Measurements from ENCODE around the gene CHRM4.

CHRM4 gene

DNA sequence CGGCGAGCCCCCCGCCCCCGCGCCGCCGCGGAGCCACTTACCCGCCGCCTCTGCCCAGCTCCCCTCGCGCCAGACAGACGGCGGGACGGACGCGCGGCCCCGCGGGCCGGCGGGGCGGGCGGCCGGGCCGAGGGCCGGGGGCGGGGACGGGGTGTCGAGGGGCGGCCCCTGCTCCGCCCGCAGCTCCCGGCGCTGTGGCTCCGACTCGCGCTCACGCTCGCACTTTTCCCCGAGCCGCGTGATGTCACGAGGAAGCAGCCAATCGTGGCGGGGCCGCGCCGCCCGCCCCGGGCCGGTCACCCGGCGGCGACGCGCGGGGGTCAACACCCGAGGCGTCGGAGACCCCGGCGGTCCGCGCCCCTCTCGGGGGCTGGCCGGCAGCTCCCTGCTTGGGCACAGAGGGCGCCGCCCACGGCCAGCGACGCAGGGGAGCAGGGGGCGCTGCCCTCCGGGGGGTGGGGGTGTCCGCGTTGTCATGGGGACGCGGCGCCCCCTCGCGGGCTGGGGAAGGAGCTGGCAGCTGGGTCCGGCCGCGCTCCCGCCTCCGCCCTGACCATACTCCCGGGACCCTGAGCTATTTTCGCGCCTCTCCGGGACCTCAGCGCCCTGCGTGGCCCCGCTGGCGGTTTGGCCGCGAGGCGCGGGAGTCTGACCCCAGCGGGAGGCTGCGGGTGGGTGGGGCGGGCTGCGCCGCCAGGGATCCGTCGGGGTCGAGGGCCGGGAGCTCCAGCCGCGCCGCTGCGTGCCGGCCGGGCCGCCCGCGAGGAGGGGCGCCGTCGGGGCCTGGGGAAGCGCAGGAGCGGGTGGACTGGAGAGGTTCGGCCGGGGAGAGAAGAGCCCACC, at the start of gene CHRM4:
Gene CHRM4, minus strand, starts transcription at position 199 of the 843 bp plus-strand sequence. CDS start 5,219 bp downstream, outside the sequence.
- no peak for DNase-seq (ENCODE audit: extremely low read depth in 1 of 2, low read depth in 1 of 2)

- no peak for DNase-seq (ENCODE audit: extremely low read depth in 1 of 2, low read depth in 1 of 2)
These were observed 46.6 kb upstream of the CHRM4 start for GRCh38 chr11:46438211-46438610.

DNA sequence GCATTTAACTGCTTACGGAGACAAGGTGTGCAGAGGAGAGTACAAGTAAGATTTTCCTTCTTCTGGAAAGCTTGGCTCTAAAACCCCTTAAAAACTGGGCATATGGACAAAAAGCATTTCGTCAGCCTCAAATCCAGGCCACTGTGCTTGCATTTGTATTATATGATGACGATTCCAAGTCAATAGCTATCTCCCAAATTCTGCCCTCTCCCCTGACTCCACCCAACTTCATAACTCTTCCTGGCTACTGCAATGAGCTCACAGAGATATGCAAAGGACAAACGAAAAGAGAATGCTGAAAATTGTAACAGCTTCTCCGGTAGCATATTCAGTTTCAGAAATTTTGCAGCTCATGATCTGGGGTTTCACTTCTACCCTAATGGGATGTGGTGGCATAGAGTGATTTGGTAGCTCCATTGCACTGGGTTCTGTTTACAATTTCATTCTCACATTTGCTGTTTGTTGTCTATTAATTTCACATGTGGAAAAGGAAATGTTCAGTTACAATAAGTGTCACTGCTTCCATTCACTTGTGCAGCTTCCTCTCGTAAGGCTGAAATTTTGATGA, 45.6 kb upstream of the CHRM4 start:
- no peak for DNase-seq (ENCODE audit: extremely low read depth in 1 of 2, low read depth in 1 of 2)

DNA sequence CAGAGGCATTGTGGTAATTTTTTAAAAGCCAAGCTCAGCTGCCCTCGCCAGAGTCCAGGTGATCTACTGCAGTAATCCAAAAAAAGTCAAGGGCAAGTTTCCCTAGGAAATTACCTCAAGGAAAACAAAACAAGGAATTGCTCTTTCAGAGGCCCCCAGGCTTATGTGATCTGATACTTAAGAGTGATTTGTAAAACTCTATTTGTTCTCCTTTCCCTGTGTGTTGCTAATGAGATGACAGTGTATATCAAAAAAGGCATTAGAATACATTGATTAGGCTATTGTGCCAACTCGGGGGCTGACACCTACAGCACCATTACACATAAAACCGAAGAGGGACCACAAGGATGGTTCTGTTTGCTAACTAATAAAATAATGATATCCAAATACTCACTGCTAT, 44.5 kb upstream of the CHRM4 start:
- no peak for DNase-seq (ENCODE audit: extremely low read depth in 1 of 2, low read depth in 1 of 2)

DNA sequence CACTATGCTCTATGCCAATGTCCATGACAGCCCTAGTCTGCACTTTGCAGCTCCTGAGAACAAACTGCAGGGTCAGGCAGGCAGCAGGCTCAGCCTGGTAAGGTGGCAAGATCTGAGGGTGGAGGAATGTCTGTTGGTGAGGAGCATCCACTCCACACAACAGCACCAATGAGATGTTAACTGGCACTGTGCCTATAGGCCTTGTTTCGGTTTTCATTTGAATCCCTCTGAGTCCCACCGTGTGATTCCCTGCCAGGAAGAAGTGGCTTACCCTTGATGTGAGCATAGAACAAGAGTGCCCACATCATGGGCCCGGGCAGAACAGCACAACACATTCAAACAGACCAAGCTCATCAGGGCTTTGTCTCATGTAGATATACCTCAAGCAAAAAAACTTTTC, 44.1 kb upstream of the CHRM4 start:
- no peak for DNase-seq (ENCODE audit: extremely low read depth in 1 of 2, low read depth in 1 of 2)

DNA sequence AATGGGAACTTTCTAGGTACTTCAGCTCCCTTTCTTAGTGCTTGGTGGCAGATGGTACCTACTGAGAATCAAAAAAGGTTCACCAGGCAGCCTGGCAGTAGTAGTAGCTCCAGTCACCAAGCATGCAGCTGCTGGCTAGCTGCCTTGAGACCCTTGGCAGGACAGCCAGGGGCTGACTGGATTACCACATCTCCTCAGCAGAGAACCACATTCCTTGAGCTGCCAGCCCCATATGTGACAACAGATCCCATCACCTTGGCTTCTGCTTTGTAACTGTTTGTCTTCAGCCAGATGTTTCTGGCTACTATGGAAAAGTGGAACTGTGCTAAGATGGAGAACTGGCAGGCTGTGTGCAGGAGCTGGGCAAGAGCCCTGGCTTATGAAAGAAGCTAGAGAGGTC, 39.6 kb upstream of the CHRM4 start:
- no peak for DNase-seq (ENCODE audit: extremely low read depth in 1 of 2, low read depth in 1 of 2)

DNA sequence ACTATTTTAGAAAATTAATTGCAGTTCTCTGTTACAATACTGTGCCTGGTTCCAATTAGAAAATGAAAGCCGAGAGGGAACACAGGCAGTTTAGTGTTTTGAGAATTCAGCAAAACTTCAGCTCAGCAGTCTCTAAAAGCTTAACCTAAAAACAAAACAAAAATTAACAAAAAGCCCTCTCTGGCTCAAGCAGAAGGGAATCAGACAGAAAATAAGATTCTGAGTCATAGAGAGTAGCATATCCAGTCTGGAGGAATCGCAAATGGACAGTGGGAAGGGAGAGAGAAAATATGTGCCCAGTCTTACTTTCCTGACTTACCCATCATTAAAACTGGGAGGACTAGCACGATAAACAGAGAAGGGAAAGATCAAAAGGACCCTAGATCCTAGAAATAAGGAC, 38.1 kb upstream of the CHRM4 start:
- no peak for DNase-seq (ENCODE audit: extremely low read depth in 1 of 2, low read depth in 1 of 2)

DNA sequence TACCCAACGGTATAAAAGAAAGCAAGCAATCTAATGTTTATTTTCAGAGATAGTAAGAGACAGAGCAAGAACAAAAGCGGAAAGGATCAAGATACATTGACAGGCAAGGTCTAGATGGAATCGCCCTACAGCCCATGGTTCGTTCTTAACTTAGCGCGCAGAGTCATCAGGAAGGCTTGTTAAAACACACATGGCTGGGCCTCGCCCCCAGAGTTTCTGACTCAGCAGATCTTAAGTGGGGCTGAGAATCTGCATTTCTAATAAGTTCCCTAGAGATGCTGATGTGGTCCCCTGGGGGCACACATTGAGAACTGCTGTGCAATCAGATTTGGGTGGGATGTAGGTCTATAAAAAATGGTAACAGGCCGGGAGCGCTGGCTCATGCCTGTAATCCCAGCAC, 35.8 kb upstream of the CHRM4 start:
- no peak for DNase-seq (ENCODE audit: extremely low read depth in 1 of 2, low read depth in 1 of 2)

- DNase-seq (ENCODE audit: extremely low read depth in 1 of 2, low read depth in 1 of 2), result no peak
These were observed 34.8 kb upstream of the CHRM4 start for GRCh38 chr11:46426233-46426991.

GRCh38 chr11:46422588-46422987, 31.0 kb upstream of the CHRM4 start:
- no peak for DNase-seq (ENCODE audit: extremely low read depth in 1 of 2, low read depth in 1 of 2)

GRCh38 chr11:46421257-46421880, 29.8 kb upstream of the CHRM4 start:
- no peak for DNase-seq (ENCODE audit: extremely low read depth in 1 of 2, low read depth in 1 of 2)

DNA sequence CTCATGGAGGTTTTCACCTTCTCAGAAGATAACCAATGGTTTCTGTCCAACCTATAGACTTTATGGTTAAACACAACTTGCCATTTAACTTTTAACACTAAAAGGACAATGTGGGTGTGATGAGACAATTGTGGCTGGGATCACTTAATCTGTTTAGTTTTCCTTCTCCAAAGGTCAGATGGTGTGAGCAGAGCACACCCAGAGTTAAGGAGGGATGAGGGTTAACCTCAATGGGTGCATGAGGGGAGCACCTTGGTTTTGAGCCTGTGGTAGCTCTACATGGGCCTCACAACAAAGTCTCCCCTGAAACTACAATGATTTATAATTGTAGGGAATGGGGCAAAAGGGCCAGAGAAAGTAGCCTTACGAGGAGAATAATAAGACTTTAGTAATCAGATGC, 28.9 kb upstream of the CHRM4 start:
- DNase-seq (ENCODE audit: extremely low read depth in 1 of 2, low read depth in 1 of 2), result no peak

DNA sequence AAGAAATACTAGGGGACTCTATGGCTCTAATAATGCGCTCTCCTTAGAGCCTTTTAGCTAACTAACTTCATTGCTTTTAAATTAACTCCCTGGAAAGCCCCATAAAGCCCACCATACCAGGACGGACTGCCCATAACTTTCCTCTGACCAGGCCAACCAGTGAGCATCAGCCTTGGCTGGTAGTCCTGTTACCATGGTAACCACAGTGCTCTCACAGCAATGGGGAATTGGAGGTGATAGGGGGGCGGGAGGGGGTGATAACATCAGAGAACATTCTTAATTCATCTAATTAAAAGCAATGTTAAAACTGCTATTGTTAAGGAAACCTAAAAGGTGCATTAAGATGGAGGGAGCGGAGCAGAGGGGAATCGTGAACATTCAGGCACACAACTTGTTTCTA, 27.2 kb upstream of the CHRM4 start:
- DNase-seq (ENCODE audit: extremely low read depth in 1 of 2, low read depth in 1 of 2), result no peak

DNA sequence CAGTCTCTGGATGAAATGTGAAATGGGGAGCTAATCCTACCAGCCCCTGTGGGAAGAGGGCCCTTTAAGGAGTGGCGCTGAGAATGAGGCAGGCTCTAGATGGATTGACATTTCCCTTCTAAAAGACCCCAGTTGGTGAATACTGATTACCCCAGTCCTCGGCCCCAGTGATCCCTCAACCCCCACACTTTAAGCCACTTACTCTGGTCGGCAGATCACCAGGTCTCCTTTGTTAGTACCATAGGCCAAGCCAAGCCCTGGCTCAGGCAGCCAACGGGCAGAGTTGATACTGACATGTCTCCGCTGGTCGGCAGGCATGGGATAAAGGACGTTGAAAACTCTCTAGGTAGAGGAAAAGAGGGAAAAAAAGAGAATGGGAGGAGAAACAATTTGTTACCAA, 26.1 kb upstream of the CHRM4 start:
- no peak for DNase-seq (ENCODE audit: extremely low read depth in 1 of 2, low read depth in 1 of 2)

- no peak for DNase-seq (ENCODE audit: extremely low read depth in 1 of 2, low read depth in 1 of 2)
These were observed 23.3 kb upstream of the CHRM4 start for GRCh38 chr11:46414879-46415278.

- no peak for DNase-seq (ENCODE audit: extremely low read depth in 1 of 2, low read depth in 1 of 2)
These were observed 22.9 kb upstream of the CHRM4 start for GRCh38 chr11:46414466-46414796.

GRCh38 chr11:46413760-46414465, 22.3 kb upstream of the CHRM4 start:
- DNase-seq (ENCODE audit: extremely low read depth in 1 of 2, low read depth in 1 of 2), result no peak

- DNase-seq (ENCODE audit: extremely low read depth in 1 of 2, low read depth in 1 of 2), result no peak
These were observed 18.4 kb upstream of the CHRM4 start for GRCh38 chr11:46410021-46410420.

DNA sequence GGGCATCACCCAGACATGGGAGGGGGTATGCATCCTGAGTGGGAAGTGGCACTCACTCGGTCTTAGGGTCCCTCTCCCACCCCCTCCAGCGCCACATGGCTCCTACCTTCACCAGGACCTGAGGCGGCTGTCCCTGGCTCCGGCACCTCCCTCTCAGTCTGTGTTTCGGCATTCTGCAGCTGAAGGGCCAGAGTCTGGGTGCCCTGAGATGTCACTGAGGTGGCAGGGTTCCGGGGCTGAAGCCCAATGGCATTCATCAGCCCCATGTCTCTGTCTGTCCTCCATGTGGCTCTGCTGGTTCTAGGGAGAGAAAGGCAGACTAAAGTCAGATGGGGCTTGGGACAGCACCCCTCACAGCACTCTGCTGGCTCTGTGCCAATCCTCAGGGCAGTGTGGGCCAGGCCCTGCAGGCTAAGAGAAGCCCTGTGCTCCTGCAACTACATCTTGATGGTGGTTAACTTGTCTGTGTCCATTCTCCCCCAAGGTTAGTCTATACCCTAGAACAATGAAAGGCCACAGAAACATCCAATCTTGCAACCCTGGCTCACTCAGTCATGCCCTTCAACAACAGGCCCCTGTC, 16.9 kb upstream of the CHRM4 start:
- no peak for DNase-seq (ENCODE audit: extremely low read depth in 1 of 2, low read depth in 1 of 2)

DNA sequence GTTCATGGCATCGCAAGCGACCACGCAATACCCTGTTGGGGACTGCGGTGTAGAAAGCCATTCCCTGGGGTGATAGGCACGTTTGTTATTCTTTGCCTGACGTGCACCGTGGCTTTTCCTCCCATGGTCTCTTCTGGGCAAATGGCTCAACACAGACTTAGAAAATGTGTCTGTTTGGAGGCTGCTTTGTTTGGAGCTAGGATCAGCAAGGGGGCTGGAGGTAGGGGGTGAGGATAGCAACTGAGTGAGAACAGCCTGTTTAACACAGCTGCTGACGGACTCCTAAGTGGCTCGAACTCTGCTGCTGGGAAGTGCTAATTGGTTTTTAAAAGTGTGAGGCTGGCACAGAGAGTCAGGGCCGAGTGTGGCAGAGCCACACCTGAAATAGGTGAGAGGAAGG, 16.1 kb upstream of the CHRM4 start:
- DNase-seq (ENCODE audit: extremely low read depth in 1 of 2, low read depth in 1 of 2), result no peak

Measured in stimulated activated CD8-positive, alpha-beta memory T cell treated with anti-CD3 and anti-CD28 coated beads, Interleukin-7, amount 100 ng/mL, for 48 hours (primary cell).